ENCODE results near the gene FGF6.

The FGF6 gene

GRCh38 chr12:4392223-4392742 lies 53.3 kb downstream of the FGF6 start:
- TF ChIP-seq CTCF (IDR thresholded peaks at IDR 0.05; ENCODE audit: control insufficient read depth, extremely low read depth, insufficient read depth): no peak
- no peak for DNase-seq (ENCODE audit: low read depth)
- H3K4me3 ChIP-seq (ENCODE audit: low read depth, low read length): no peak overlapping the region

- TF ChIP-seq CTCF (IDR thresholded peaks at IDR 0.05; ENCODE audit: control insufficient read depth, extremely low read depth, insufficient read depth): no peak
- no peak overlapping the region for H3K4me3 ChIP-seq (ENCODE audit: low read depth, low read length)
- DNase-seq (ENCODE audit: low read depth): no peak
Measured at GRCh38 chr12:4388662-4389061, 57.0 kb downstream of the FGF6 start.

GRCh38 chr12:4388032-4388431 lies 57.6 kb downstream of the FGF6 start:
- TF ChIP-seq CTCF (IDR thresholded peaks at IDR 0.05; ENCODE audit: control insufficient read depth, extremely low read depth, insufficient read depth): no peak
- DNase-seq (ENCODE audit: low read depth): no peak
- H3K4me3 ChIP-seq (ENCODE audit: low read depth, low read length): no peak overlapping the region

- no peak for DNase-seq (ENCODE audit: low read depth)
- no peak for TF ChIP-seq CTCF (IDR thresholded peaks at IDR 0.05; ENCODE audit: control insufficient read depth, extremely low read depth, insufficient read depth)
- H3K4me3 ChIP-seq (ENCODE audit: low read depth, low read length): no peak overlapping the region
Measured at GRCh38 chr12:4387607-4388006, 58.0 kb downstream of the FGF6 start.

GRCh38 chr12:4386801-4387200 lies 58.8 kb downstream of the FGF6 start:
- TF ChIP-seq CTCF (IDR thresholded peaks at IDR 0.05; ENCODE audit: control insufficient read depth, extremely low read depth, insufficient read depth): no peak
- DNase-seq (ENCODE audit: low read depth): no peak

More at GRCh38 chr12:4386801-4387200, 58.8 kb downstream of the FGF6 start:
- H3K4me3 ChIP-seq (ENCODE audit: low read depth, low read length): no peak overlapping the region

Measured in LNCaP clone FGC (cell line).